PFSK-1 (cell line): ENCODE results near the gene PGBD5. TPM values are rescaled to one million over a fixed set of nuclear protein-coding genes. Genes with fewer than 3 reads are reported as not detected.

Source experiments
- FOXP2 ChIP-seq: optimal IDR thresholded peaks from 2 replicates; pipeline ENCODE3; 2011; ENCODE audit warnings: borderline replicate concordance, control low read depth, inconsistent platforms; ENCODE audit not compliant: insufficient read depth; ENCODE audit errors: extremely low read length, extremely low read depth
- POLR2AphosphoS5 ChIP-seq: IDR thresholded peaks from 2 replicates; pipeline ENCODE4 v1.6.1; 2012; ENCODE audit warnings: low read depth, mild to moderate bottlenecking, control low read depth, low read length, moderate library complexity
- REST ChIP-seq, 2 experiments: IDR thresholded peaks; 2 replicates each; pipeline versions ENCODE4 v1.6.1 to v1.8.0; 2011 to 2012; ENCODE audit warnings: low read depth in 2 of 2, low read length in 2 of 2, control low read depth in 1 of 2, inconsistent platforms in 1 of 2, mild to moderate bottlenecking in 1 of 2, moderate library complexity in 1 of 2; ENCODE audit not compliant: insufficient read depth in 1 of 2
- SIN3A ChIP-seq: IDR thresholded peaks from 2 replicates; pipeline ENCODE4 v1.6.1; 2012; ENCODE audit warnings: mild to moderate bottlenecking, low read length, moderate library complexity, borderline replicate concordance; ENCODE audit not compliant: insufficient read depth
- TAF1 ChIP-seq: IDR thresholded peaks from 2 replicates; pipeline ENCODE4 v1.6.1; 2012; ENCODE audit warnings: low read length, control low read depth, borderline replicate concordance; ENCODE audit not compliant: insufficient read depth
- polyA plus RNA-seq: library from polyadenylated mRNA; unstranded; fragments of >200 nt; gene quantifications from one replicate; pipeline ENCODE4 v1.2.1, GENCODE V29; 2012; ENCODE audit warnings: low read depth, missing spikeins; ENCODE audit not compliant: insufficient read length

The PGBD5 gene
- polyA plus RNA-seq = 0.28 TPM

- TF ChIP-seq REST (IDR thresholded peaks at IDR 0.05; ENCODE audit: insufficient read depth in 1 of 2, low read depth in 2 of 2, low read length in 2 of 2) (peak; percentile 97 to 99), SIN3A (peak; percentile 99), FOXP2 (no peak), POLR2AphosphoS5 (no peak)
Measured at GRCh38 chr1:230426246-230427093, at the start of gene PGBD5. Gene PGBD5, minus strand, starts transcription at chr1:230426332. Its CDS starts 404 bp downstream, at chr1:230425928.

GRCh38 chr1:230469271-230469670 is 43.1 kb upstream of the PGBD5 start:
- TF ChIP-seq REST (IDR thresholded peaks at IDR 0.05; ENCODE audit: insufficient read depth in 1 of 2, low read depth in 2 of 2, low read length in 2 of 2) (no peak), FOXP2 (no peak), POLR2AphosphoS5 (no peak), SIN3A (no peak), TAF1 (no peak)

GRCh38 chr1:230465691-230466090 is 39.6 kb upstream of the PGBD5 start:
- TF ChIP-seq TAF1 = no peak

GRCh38 chr1:230464671-230465070 is 38.5 kb upstream of the PGBD5 start:
- TF ChIP-seq FOXP2 = no peak
- TF ChIP-seq REST (IDR thresholded peaks at IDR 0.05; ENCODE audit: insufficient read depth in 1 of 2, low read depth in 2 of 2, low read length in 2 of 2) = no peak
- no peak for TF ChIP-seq TAF1
- no peak for TF ChIP-seq POLR2AphosphoS5
- TF ChIP-seq SIN3A = no peak

GRCh38 chr1:230463760-230464159 is 37.6 kb upstream of the PGBD5 start:
- no peak for TF ChIP-seq SIN3A
- no peak for TF ChIP-seq POLR2AphosphoS5
- no peak for TF ChIP-seq REST (IDR thresholded peaks at IDR 0.05; ENCODE audit: insufficient read depth in 1 of 2, low read depth in 2 of 2, low read length in 2 of 2)
- TF ChIP-seq TAF1 = no peak
- no peak for TF ChIP-seq FOXP2
